GM12891 (cell line): ENCODE results near the gene INTS2.
"Not testable (repeated sequence)": the region's sequence is repeated elsewhere in the genome, so short reads cannot be mapped to it uniquely, and the experiment has no call there.

Experiments used
- DNase-seq: peaks from one replicate; pipeline ENCODE4 v3.0.0; 2011; ENCODE audit warnings: low spot score; ENCODE audit not compliant: insufficient read length
- FAIRE-seq: peaks from 2 replicates; lab custom pipeline; 2011; peaks lifted over from hg19 to GRCh38; lab: Jason Lieb, UNC
- PAX5 ChIP-seq: IDR thresholded peaks from 2 replicates; pipeline ENCODE4 v1.6.1; 2011; ENCODE audit warnings: low read length, moderate library complexity, mild to moderate bottlenecking; ENCODE audit not compliant: insufficient read depth, severe bottlenecking
- POLR2A ChIP-seq: IDR thresholded peaks from 2 replicates; pipeline ENCODE4 v1.6.1; 2011; ENCODE audit warnings: low read depth, low read length, control low read depth
- POLR2AphosphoS5 ChIP-seq: IDR thresholded peaks from 2 replicates; pipeline ENCODE4 v1.6.1; 2011; ENCODE audit warnings: low read depth, low read length, control low read depth
- POU2F2 ChIP-seq: IDR thresholded peaks from 2 replicates; pipeline ENCODE4 v1.6.1; 2011; ENCODE audit warnings: low read depth, mild to moderate bottlenecking, control low read depth, low read length, moderate library complexity
- SPI1 ChIP-seq: IDR thresholded peaks from 2 replicates; pipeline ENCODE4 v1.6.1; 2011; ENCODE audit warnings: low read depth, low read length, control low read depth
- TAF1 ChIP-seq: IDR thresholded peaks from 2 replicates; pipeline ENCODE4 v1.6.1; 2011; ENCODE audit warnings: low read depth, low read length, control low read depth

The INTS2 gene

GRCh38 chr17:61947367-61948078 is 19.7 kb upstream of the INTS2 start:
- no peak for DNase-seq
- FAIRE-seq, result no peak
- no peak for TF ChIP-seq POLR2A
- no peak for TF ChIP-seq TAF1
- TF ChIP-seq SPI1, result no peak
- TF ChIP-seq POU2F2, result no peak
- TF ChIP-seq POLR2AphosphoS5, result no peak
- no peak for TF ChIP-seq PAX5

- FAIRE-seq (no peak), DNase-seq (no peak)
- TF ChIP-seq POLR2A, result no peak
- no peak for TF ChIP-seq SPI1
- TF ChIP-seq TAF1, result no peak
- no peak for TF ChIP-seq POU2F2
- TF ChIP-seq PAX5, result no peak
- no peak for TF ChIP-seq POLR2AphosphoS5
Observed at GRCh38 chr17:61946359-61946758, 18.6 kb upstream of the INTS2 start.

- no peak for FAIRE-seq
- no peak for TF ChIP-seq POU2F2
- no peak for TF ChIP-seq SPI1
- TF ChIP-seq POLR2AphosphoS5, result no peak
- no peak for TF ChIP-seq TAF1
- no peak for TF ChIP-seq PAX5
- TF ChIP-seq POLR2A, result no peak
- no peak for DNase-seq
Observed at GRCh38 chr17:61943117-61943516, 15.3 kb upstream of the INTS2 start.

GRCh38 chr17:61942085-61942484 is 14.3 kb upstream of the INTS2 start:
- FAIRE-seq (no peak), DNase-seq (no peak)
- no peak for TF ChIP-seq POLR2AphosphoS5
- TF ChIP-seq SPI1, result no peak
- no peak for TF ChIP-seq POLR2A

GRCh38 chr17:61928101-61928436 is 287 bp upstream of the INTS2 start:
- DNase-seq (no peak), FAIRE-seq (no peak)
- TF ChIP-seq POLR2AphosphoS5, result no peak
- no peak for TF ChIP-seq POU2F2
- no peak for TF ChIP-seq SPI1
- TF ChIP-seq PAX5, result no peak
- TF ChIP-seq POLR2A, result no peak
- TF ChIP-seq TAF1, result no peak

- DNase-seq (no peak), FAIRE-seq (no peak)
- TF ChIP-seq POLR2A (no peak), TAF1 (no peak), PAX5 (no peak), SPI1 (no peak), POU2F2 (no peak), POLR2AphosphoS5 (no peak)
Observed at GRCh38 chr17:61926826-61927207, 965 bp downstream of the INTS2 start.

- DNase-seq, FAIRE-seq: not testable (repeated sequence)
Observed at GRCh38 chr17:61915162-61915561, 12.6 kb downstream of the INTS2 start.

- TF ChIP-seq SPI1 (no peak), POU2F2 (no peak), POLR2A (no peak), TAF1 (no peak), PAX5 (no peak), POLR2AphosphoS5 (no peak)
- DNase-seq (no peak), FAIRE-seq (no peak)
Observed at GRCh38 chr17:61908292-61909037, 19.3 kb downstream of the INTS2 start.

- DNase-seq (no peak), FAIRE-seq (no peak)
- TF ChIP-seq POU2F2, result no peak
- no peak for TF ChIP-seq TAF1
- TF ChIP-seq POLR2AphosphoS5, result no peak
- TF ChIP-seq PAX5, result no peak
- TF ChIP-seq POLR2A, result no peak
- TF ChIP-seq SPI1, result no peak
Observed at GRCh38 chr17:61907361-61907760, 20.4 kb downstream of the INTS2 start.

- peak; percentile 40 for FAIRE-seq
- peak; percentile 16 for DNase-seq
Observed at GRCh38 chr17:61904094-61904710, 23.6 kb downstream of the INTS2 start.

More at GRCh38 chr17:61904094-61904710, 23.6 kb downstream of the INTS2 start:
- TF ChIP-seq SPI1 (no peak), POU2F2 (no peak), PAX5 (no peak), POLR2AphosphoS5 (no peak), TAF1 (no peak), POLR2A (no peak)
